Measurements from ENCODE around the gene REXO4.

DNA sequence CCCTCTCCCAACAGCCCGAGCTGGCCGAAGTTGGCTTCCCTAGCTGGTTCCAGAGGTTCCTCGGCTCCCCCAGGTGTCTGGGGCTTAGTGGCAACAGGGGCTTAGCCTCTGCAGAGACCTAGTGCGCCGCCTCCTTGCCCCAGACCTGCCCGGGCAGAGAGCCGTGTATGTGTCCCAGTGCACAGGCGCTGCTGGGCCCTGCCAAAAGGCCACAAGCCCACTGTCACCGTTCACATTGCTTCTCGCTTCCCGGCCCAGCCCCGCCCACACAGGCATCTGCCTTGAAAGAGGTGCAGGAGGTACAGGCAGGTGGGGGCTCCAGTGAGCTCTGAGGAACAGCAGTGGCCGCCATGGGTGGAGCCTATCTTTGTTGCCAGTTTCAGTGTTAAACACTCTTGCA, 39.4 kb upstream of the REXO4 start:
- TF ChIP-seq MXI1 (IDR thresholded peaks at IDR 0.05; ENCODE audit: low read depth, low read length) (no peak), JUND (IDR thresholded peaks at IDR 0.05) (no peak), TAF1 (IDR thresholded peaks at IDR 0.05; ENCODE audit: borderline replicate concordance, low read depth, low read length) (no peak), RFX5 (IDR thresholded peaks at IDR 0.05; ENCODE audit: low read length) (no peak), SIN3A (IDR thresholded peaks at IDR 0.05; ENCODE audit: borderline replicate concordance, low read depth, low read length) (no peak), RCOR1 (IDR thresholded peaks at IDR 0.05; ENCODE audit: low read length) (no peak), POLR2AphosphoS5 (IDR thresholded peaks at IDR 0.05; ENCODE audit: low read depth, low read length) (no peak), NRF1 (IDR thresholded peaks at IDR 0.05; ENCODE audit: low read depth, low read length) (no peak)
- TF ChIP-seq, protein P1, sequence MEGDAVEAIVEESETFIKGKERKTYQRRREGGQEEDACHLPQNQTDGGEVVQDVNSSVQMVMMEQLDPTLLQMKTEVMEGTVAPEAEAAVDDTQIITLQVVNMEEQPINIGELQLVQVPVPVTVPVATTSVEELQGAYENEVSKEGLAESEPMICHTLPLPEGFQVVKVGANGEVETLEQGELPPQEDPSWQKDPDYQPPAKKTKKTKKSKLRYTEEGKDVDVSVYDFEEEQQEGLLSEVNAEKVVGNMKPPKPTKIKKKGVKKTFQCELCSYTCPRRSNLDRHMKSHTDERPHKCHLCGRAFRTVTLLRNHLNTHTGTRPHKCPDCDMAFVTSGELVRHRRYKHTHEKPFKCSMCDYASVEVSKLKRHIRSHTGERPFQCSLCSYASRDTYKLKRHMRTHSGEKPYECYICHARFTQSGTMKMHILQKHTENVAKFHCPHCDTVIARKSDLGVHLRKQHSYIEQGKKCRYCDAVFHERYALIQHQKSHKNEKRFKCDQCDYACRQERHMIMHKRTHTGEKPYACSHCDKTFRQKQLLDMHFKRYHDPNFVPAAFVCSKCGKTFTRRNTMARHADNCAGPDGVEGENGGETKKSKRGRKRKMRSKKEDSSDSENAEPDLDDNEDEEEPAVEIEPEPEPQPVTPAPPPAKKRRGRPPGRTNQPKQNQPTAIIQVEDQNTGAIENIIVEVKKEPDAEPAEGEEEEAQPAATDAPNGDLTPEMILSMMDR (IDR thresholded peaks at IDR 0.05) = no peak
- TF ChIP-seq, protein P2, sequence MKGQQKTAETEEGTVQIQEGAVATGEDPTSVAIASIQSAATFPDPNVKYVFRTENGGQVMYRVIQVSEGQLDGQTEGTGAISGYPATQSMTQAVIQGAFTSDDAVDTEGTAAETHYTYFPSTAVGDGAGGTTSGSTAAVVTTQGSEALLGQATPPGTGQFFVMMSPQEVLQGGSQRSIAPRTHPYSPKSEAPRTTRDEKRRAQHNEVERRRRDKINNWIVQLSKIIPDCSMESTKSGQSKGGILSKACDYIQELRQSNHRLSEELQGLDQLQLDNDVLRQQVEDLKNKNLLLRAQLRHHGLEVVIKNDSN (IDR thresholded peaks at IDR 0.05; ENCODE audit: borderline replicate concordance, low read depth) = no peak
- TF ChIP-seq, protein P3, sequence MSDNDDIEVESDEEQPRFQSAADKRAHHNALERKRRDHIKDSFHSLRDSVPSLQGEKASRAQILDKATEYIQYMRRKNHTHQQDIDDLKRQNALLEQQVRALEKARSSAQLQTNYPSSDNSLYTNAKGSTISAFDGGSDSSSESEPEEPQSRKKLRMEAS (IDR thresholded peaks at IDR 0.05; ENCODE audit: low read depth) = no peak
- TF ChIP-seq, protein P4, sequence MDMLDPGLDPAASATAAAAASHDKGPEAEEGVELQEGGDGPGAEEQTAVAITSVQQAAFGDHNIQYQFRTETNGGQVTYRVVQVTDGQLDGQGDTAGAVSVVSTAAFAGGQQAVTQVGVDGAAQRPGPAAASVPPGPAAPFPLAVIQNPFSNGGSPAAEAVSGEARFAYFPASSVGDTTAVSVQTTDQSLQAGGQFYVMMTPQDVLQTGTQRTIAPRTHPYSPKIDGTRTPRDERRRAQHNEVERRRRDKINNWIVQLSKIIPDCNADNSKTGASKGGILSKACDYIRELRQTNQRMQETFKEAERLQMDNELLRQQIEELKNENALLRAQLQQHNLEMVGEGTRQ (IDR thresholded peaks at IDR 0.05; ENCODE audit: borderline replicate concordance, low read depth, low read length) = no peak
- TF ChIP-seq, protein P5, sequence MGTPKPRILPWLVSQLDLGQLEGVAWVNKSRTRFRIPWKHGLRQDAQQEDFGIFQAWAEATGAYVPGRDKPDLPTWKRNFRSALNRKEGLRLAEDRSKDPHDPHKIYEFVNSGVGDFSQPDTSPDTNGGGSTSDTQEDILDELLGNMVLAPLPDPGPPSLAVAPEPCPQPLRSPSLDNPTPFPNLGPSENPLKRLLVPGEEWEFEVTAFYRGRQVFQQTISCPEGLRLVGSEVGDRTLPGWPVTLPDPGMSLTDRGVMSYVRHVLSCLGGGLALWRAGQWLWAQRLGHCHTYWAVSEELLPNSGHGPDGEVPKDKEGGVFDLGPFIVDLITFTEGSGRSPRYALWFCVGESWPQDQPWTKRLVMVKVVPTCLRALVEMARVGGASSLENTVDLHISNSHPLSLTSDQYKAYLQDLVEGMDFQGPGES (IDR thresholded peaks at IDR 0.05; ENCODE audit: low read depth, low read length) = no peak
